ENCODE data around the gene PDE8A. TPM values are rescaled to one million over a fixed set of nuclear protein-coding genes. Genes with fewer than 3 reads are reported as not detected.
"Not testable (repeated sequence)": the region's sequence is repeated elsewhere in the genome, so short reads cannot be mapped to it uniquely, and the experiment has no call there.

The PDE8A gene
- polyA plus RNA-seq, 5 donors: 37.2 to 64.7 (median 51.2) TPM

- no peak for DNase-seq
Measured at GRCh38 chr15:84960391-84961113, 21.1 kb upstream of the PDE8A start.

GRCh38 chr15:84961114-84961452, 20.6 kb upstream of the PDE8A start:
- no peak for DNase-seq

- no peak for DNase-seq
Measured at GRCh38 chr15:84961707-84962106, 19.9 kb upstream of the PDE8A start.

DNA sequence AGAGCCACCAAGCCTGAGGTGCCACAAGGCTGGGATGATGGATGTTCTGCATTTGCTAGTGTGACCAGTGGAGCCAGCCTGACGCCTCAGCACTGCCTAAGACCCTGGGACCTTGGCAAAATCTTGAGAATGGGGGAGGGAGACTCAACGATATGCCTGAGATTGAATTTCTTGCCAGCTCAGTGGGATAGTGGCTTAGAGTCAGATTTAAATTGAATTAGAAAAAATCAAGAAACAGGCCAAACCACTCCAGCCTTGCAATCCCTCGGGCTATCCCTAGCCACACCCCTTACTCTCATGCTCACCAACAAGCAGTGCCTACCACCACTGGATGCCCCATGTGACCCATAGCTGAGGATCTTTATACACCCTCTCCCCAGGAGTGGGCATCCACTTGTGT, 18.7 kb upstream of the PDE8A start:
- DNase-seq: no peak

DNA sequence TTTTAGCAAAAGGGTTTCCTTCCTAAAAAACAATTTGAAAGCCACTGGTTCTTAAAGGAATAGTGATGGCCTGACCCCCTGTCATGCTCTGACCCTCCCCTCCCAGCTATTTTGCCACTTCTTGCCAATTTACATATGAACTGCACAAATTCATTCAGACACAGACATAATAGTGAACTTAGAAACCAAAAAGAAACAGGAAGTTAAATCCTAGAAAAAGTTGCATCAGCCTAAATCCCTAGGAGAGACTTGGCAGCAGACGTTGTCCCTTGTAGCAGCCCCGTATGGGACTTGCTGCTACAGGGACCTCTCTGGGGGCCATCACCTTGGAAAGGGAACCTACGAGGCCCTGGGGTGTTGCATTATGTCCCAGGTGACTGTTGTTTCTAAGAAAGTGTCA, 14.3 kb upstream of the PDE8A start:
- no peak for DNase-seq

- no peak for DNase-seq
Measured at GRCh38 chr15:84968301-84968700, 13.4 kb upstream of the PDE8A start.

DNA sequence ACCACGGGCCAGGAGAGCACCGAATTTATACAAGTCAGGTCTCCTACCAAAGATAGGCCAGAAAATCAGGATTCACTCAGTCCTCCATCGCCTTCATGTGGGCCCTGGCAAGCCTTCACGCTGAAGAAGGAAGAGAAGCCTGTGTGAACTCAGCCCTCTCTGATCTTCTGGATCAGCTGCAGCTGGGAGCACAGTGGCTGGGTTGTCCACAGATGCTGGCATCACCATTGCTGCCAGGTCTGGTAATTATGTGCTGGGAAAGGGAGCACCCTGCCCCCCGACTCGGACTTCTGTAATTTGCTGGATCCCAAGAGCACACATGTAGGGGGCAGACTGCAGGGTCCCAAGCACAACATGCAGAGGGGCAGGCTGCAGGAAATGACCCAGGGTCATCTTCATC, 12.4 kb upstream of the PDE8A start:
- no peak for DNase-seq

GRCh38 chr15:84970843-84971242, 10.8 kb upstream of the PDE8A start:
- no peak for DNase-seq

GRCh38 chr15:84973492-84974460, 7.9 kb upstream of the PDE8A start:
- no peak for DNase-seq

DNA sequence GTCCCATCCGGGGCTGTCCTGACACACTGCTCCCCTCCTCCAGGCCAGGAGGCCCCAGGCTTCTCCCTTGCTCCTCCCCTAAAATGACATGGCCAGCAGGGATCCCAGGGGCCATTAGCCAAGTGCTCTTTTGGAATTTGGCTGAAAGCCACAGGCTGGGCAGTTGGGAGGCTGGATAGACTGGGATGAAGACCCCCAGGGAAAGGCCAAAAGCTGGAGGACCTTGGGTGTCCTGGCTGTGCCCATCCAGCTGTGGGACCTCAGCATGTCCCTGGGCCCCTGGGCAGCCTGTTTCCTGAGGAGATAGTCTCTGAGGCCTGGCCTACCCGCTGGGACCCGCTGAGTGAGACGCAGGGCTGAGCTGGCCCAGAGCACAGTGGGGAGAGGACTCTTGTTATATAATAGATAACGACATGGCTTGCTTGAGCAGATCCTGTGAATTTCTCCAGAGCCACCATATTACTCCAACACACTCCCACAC, 5.7 kb upstream of the PDE8A start:
- DNase-seq: no peak

DNA sequence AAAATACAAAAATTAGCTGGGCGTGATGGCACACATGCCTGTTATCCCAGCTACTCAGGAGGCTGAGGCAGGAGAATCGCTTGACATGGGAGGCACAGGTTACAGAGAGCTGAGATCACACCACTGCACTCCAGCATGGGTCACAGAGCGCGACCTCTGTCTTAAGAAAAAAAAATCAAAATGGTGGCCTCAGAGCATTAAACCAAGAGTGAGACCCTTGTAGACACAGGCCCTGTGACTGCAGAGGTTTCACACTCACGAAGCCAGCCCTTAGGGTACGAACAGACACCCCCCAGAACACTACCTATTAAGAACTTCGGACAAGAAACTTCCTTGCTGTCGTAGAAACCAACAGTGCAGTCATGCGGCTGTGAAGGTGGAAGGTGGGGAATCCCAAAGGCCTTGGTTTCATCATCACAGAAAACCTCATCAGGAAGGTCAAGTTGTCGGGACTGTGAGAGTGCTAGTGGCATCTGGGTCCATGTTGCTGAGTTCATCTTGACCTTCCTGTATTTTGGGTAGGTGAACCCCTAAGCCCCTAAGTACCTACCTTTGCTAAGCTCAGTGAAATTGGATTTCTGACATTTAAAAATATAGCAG, 4.8 kb upstream of the PDE8A start:
- DNase-seq: no peak

DNA sequence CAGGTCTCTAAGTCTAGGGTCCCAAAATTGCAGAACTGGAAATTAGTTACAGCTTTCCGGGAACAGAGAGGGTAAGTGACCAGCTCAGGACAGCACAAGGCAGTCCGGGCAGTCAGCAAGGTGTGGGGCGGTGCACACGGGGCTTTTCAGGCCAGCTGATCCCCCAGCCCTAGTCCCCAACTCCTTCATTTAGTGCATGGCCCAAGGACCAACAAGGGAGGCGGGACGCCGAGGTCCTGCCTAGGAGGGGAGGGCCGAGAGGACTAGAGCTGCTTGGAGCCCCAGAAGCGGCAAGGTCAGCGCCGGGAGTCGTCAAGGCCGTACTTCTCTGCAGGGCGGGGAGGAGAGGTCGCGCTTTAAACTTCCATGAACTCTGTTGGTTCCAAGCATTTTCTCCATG, 2.0 kb upstream of the PDE8A start:
- no peak for DNase-seq

- DNase-seq: peak; percentile 81 to 82
Measured at GRCh38 chr15:84980196-84981053, 1.2 kb upstream of the PDE8A start.

GRCh38 chr15:84981054-84981710, 474 bp upstream of the PDE8A start:
- peak; percentile 96 to 98 for DNase-seq

- peak in 1 of 2 donors; percentile 34 for DNase-seq
Measured at GRCh38 chr15:84982301-84982920, 755 bp downstream of the PDE8A start.

DNA sequence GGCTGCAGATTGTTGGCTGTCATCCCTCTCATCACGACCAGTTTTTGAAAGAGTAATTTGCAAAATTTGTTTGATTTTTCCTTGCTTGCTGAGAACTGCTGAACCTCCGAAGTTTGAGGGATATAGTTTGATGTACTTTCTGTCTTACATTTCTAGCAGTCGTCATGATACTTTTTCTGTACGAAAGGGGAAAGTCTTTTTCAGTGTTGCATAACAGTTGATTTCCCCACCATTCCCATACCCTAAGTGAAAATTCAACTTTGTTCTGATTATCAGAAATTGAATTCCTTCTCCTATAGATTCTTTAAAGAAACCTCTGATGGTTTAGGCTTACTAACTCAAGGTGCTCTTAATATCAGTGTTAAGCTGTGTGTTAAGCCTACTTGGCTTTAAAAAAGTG, 1.6 kb downstream of the PDE8A start:
- DNase-seq: no peak

DNA sequence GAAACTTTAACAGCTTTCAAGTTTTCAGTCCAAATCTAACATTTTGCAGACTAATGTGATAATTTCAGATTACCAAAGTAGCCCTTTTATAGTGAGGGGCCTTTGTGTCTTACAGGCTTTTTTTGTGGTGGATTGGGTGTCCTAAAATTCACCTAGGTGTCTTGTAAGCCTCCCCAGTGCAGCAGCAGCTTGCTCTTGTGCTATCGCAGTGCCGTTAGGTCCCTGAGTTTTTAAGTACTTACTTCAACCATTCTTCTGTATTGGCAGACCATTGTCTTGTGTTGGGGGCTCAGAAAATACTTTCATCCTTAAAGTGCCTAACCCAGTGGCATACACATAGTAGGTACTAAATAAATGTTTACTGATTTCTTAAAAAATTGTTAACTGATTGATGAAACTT, 2.1 kb downstream of the PDE8A start:
- no peak for DNase-seq

GRCh38 chr15:84985158-84985557, 3.5 kb downstream of the PDE8A start:
- no peak for DNase-seq

GRCh38 chr15:84987351-84987750, 5.7 kb downstream of the PDE8A start:
- not testable (repeated sequence) for DNase-seq

DNA sequence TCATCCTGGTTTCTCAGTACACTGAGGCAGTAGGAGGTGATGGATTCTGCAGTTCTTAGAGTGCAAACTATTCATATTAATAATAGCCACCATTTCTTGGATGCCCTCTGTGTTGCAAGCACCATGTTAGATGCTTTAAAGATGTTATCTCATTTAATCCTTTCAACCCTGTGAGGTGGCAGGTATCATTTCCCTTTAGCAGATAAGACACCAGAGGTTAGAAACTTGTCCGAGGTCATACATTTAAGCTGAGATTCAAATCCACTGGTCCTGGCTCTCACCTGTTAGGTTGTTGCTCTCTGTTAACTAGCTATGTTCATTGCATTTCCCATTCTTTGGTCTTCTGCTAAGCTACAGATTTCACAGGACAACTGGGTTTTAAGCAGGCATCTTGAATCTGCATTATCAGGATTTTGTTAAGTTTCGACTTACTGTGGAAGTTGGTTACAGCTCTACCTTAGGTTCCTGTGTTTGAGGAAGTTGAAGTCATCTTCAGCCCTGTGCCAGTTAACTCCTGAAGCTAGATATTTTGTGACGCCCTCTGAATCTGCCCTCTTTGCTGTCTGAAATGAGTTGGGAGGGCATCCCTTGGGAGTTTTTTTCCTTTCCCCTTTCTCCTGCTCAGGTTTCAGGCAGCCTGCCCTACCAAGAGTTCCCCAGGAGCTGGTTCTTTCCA, 6.4 kb downstream of the PDE8A start:
- DNase-seq: no peak

Data from right lung (tissue), 5 donors.